GM12891 (cell line): ENCODE data around the gene ATP11A.

Experiments
- DNase-seq: peaks from one replicate; pipeline ENCODE4 v3.0.0; 2011; ENCODE audit warnings: low spot score; ENCODE audit not compliant: insufficient read length
- FAIRE-seq: peaks from 2 replicates; lab custom pipeline; 2011; peaks lifted over from hg19 to GRCh38; lab: Jason Lieb, UNC
- PAX5 ChIP-seq: IDR thresholded peaks from 2 replicates; pipeline ENCODE4 v1.6.1; 2011; ENCODE audit warnings: low read length, moderate library complexity, mild to moderate bottlenecking; ENCODE audit not compliant: insufficient read depth, severe bottlenecking
- POLR2A ChIP-seq: IDR thresholded peaks from 2 replicates; pipeline ENCODE4 v1.6.1; 2011; ENCODE audit warnings: low read depth, low read length, control low read depth
- POLR2AphosphoS5 ChIP-seq: IDR thresholded peaks from 2 replicates; pipeline ENCODE4 v1.6.1; 2011; ENCODE audit warnings: low read depth, low read length, control low read depth
- POU2F2 ChIP-seq: IDR thresholded peaks from 2 replicates; pipeline ENCODE4 v1.6.1; 2011; ENCODE audit warnings: low read depth, mild to moderate bottlenecking, control low read depth, low read length, moderate library complexity
- SPI1 ChIP-seq: IDR thresholded peaks from 2 replicates; pipeline ENCODE4 v1.6.1; 2011; ENCODE audit warnings: low read depth, low read length, control low read depth
- TAF1 ChIP-seq: IDR thresholded peaks from 2 replicates; pipeline ENCODE4 v1.6.1; 2011; ENCODE audit warnings: low read depth, low read length, control low read depth

Gene ATP11A

GRCh38 chr13:112747256-112747655 lies 57.4 kb downstream of the ATP11A start:
- no peak for FAIRE-seq
- no peak for DNase-seq
- TF ChIP-seq PAX5 (no peak), POLR2A (no peak), POU2F2 (no peak), POLR2AphosphoS5 (no peak), SPI1 (no peak), TAF1 (no peak)

- FAIRE-seq (no peak), DNase-seq (no peak)
- TF ChIP-seq POLR2AphosphoS5 (no peak), POLR2A (no peak), SPI1 (no peak), POU2F2 (no peak), PAX5 (no peak), TAF1 (no peak)
Observed at GRCh38 chr13:112748947-112749735, 59.3 kb downstream of the ATP11A start.

GRCh38 chr13:112750570-112750969 lies 60.7 kb downstream of the ATP11A start:
- DNase-seq (no peak), FAIRE-seq (no peak)
- TF ChIP-seq SPI1 (no peak), POLR2A (no peak), PAX5 (no peak)

GRCh38 chr13:112751617-112752016 lies 61.8 kb downstream of the ATP11A start:
- TF ChIP-seq POU2F2 = no peak
- no peak for TF ChIP-seq PAX5
- TF ChIP-seq POLR2A = no peak
- no peak for TF ChIP-seq POLR2AphosphoS5
- TF ChIP-seq SPI1 = no peak
- TF ChIP-seq TAF1 = no peak
- DNase-seq = no peak
- FAIRE-seq = no peak

GRCh38 chr13:112752211-112752610 lies 62.4 kb downstream of the ATP11A start:
- DNase-seq (no peak), FAIRE-seq (no peak)
- no peak for TF ChIP-seq SPI1
- no peak for TF ChIP-seq PAX5

GRCh38 chr13:112752711-112753541 lies 63.1 kb downstream of the ATP11A start:
- no peak for TF ChIP-seq PAX5
- no peak for TF ChIP-seq POU2F2
- no peak for TF ChIP-seq TAF1
- no peak for TF ChIP-seq SPI1
- no peak for TF ChIP-seq POLR2AphosphoS5
- TF ChIP-seq POLR2A = no peak
- DNase-seq (no peak), FAIRE-seq (no peak)

- DNase-seq = no peak
- FAIRE-seq = no peak
- TF ChIP-seq PAX5 = no peak
- TF ChIP-seq SPI1 = no peak
- no peak for TF ChIP-seq POLR2A
- TF ChIP-seq POU2F2 = no peak
- no peak for TF ChIP-seq TAF1
- TF ChIP-seq POLR2AphosphoS5 = no peak
Observed at GRCh38 chr13:112753833-112754232, 64.0 kb downstream of the ATP11A start.

- TF ChIP-seq PAX5 (no peak), POLR2AphosphoS5 (no peak), TAF1 (no peak), POU2F2 (no peak), SPI1 (no peak), POLR2A (no peak)
- DNase-seq = no peak
- FAIRE-seq = no peak
Observed at GRCh38 chr13:112754281-112755025, 64.6 kb downstream of the ATP11A start.

- DNase-seq (no peak), FAIRE-seq (no peak)
- TF ChIP-seq PAX5 (no peak), POLR2A (no peak), POU2F2 (no peak), SPI1 (no peak), POLR2AphosphoS5 (no peak), TAF1 (no peak)
Observed at GRCh38 chr13:112755331-112755730, 65.5 kb downstream of the ATP11A start.

GRCh38 chr13:112756081-112756480 lies 66.2 kb downstream of the ATP11A start:
- FAIRE-seq (no peak), DNase-seq (no peak)
- TF ChIP-seq PAX5 = no peak
- no peak for TF ChIP-seq TAF1
- TF ChIP-seq POU2F2 = no peak
- no peak for TF ChIP-seq SPI1
- TF ChIP-seq POLR2AphosphoS5 = no peak
- TF ChIP-seq POLR2A = no peak
